HG03135 (cell line): ENCODE data around the gene OPCML.

ENCODE experiments used
- ATAC-seq: cut with Tn5 transposase; IDR thresholded peaks from one replicate; pipeline ENCODE4 v1.9.1; 2021; ENCODE audit warnings: mild to moderate bottlenecking, moderate library complexity; ENCODE audit not compliant: unreplicated experiment

Gene OPCML

DNA sequence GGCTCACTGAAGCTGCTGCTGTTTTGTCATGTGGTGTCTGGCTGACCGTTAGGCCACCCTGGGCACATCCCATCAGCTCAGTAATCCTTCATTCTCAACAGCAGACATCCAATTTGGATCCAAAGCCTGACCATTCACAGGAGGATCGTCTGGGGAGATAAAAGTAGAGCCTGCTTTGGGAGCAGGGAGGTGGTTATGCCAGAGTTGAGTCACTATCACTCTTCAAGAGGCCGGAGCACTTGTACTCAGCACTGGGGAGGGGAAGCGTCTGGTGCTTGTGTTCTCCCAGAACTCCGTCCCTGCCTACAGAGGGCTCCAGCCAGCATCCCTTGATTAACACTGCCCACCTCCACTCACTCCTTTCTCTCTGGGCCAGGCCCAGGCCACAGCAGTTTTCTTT lies 382.6 kb downstream of the OPCML start:
- ATAC-seq: no peak

DNA sequence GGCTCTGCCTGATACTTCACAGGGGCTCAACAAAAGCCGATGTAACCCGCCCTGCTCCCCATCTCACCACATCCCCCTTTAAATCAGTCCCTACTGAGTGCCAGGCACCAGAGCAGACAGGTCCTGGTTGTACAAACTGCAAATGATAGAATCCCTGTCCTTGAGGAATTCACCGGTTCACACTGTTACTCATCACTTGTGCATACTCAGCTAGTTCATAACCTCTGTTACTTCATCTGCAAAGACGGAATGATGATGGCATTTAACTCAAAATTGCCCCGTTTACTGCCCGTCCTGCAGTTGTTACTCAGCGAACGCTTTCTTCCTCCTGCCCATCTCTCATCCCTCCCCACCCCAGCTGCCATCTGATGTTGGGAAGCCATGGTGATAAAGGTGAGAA lies 384.7 kb downstream of the OPCML start:
- no peak for ATAC-seq

DNA sequence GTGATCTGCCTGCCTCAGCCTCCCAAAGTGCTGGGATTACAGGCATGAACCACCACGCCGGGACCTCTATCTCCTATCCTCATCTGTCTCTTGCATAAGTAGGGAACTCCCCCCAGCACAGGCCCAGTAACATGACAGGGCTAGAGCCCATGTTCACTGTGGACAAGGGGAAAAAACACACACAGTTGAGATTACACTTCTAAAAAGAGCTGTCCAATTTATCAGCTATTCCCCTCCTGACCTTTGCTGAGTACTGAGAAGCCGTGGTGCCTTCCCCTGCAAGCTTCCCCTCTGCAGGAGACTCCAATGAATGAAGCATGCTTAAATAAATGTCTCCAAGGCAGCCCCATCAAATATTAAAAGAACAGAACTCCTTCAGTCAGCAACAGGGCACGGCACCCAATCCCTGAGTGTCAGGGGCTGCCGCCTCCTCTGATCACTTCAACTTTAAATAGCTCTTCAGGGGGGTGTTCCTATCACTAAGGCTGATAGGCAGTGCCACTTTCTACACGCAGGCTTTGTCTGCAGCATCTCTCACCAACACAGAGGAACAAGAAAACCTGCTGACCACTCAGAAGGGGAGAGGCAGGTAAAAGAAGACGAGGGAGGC lies 385.5 kb downstream of the OPCML start:
- no peak for ATAC-seq

DNA sequence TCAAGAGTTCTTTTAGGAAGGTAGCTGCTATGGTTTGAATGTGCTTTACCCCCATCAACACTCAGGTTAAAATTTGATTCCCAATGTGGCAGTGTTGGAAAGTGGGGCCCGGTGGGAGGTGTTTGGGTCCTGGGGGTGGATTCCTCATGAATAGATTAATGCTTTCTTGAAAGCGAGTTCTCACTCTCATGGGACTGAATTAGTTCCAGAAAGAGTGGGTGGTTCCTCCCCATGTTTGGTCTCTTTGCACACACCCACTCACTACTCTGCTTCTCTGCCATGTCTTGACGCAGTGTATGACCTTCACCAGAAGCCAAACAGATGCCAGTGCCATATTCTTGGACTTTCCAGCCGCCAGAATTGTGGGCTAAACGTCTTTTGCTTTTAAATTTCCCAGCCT lies 394.4 kb downstream of the OPCML start:
- no peak for ATAC-seq

DNA sequence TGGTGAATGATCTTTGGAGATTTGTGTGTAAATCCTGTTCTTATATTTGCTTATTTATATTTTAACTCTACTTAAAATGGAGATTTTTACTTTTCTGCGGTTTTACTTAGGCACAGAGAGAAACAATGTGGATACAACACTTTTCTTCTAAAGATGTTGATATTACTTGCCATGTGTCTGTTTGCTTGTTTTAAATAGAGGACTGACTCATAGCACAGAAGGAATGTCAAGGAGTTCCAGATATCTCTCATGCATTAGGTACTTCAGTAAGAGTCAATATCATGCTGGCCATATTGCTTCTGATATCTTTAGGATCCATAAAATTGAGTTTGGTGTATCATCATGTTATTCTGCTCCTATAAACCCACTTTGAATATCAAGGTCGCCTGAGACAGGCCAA lies 395.0 kb downstream of the OPCML start:
- no peak for ATAC-seq

DNA sequence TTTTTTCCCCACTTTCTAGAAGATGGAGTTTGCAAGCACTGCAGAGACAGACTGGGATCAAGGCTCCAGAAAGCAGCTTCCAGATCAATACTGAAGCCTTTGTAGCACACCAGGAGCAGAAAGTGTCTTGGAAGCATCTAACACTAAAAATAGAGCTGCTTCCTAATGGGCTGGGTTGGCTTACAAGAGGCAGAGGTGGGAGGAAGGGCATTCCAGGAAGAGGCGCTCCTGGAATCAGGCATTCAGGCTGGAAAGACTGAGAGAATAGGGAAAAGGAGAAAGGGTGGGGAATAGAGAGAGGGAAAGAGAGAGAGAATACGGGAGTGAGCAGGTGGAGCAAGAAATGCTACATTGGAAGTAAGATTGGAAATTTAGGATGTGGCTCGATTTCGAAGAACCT lies 395.9 kb downstream of the OPCML start:
- ATAC-seq: no peak

DNA sequence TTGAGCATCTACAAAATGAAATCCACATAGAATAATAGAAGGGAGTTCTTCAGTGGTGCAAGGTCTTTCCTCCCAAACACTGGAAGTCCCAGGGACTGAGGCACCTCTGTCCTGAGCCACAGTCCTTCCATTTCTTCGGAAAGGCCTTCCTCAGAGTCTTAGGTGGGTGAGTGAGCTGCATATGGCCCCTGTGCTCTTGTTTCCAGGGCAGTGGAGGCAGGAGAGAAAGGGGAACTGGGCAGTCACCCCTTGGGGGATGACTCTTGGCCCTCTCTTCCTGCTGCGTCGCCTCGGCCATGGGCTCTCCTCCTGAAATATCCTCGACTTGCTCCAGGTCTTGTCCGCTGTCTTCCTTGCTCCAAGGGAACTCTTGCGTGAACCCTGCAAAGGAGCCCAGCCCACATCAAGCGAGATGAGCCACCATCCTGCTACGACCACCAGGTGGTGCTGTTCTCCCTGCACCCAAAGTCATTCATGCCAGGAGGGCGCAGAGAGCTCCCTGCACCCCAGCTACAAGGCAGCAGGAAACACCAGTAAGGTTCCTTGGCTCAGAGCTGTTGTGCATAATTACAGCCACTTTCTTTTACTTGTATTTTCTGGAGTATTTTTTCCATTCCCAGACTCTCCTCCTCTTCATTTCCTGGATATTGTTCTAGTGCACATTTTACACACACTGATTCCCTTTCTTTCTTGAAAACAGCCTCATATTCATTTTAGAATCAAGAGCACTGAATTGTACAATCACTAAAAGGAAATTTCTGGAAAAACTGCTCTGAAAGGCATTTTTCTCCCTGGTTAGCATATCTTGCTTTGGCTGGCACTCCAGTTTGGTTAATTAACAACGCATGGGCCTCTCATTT lies 397.8 kb downstream of the OPCML start:
- peak; percentile 85 for ATAC-seq

DNA sequence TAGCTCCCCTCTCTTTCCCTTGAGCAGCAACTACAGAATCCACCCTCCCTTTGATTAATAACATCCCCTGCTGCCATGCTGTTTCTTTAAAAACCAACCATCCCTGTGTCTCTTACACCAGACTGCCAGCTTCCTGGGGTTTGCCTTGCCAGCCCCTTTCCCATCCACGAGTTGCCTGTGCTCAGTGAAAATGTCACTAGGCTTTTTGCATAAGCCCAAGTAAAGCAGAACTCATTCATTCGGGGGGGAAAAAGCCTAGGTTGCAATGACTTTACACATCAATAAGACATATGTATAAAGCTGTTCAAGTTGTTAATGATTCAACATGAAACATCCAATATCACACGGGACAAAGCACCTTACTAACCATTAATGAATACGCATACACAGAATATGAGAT lies 398.7 kb downstream of the OPCML start:
- ATAC-seq: no peak

DNA sequence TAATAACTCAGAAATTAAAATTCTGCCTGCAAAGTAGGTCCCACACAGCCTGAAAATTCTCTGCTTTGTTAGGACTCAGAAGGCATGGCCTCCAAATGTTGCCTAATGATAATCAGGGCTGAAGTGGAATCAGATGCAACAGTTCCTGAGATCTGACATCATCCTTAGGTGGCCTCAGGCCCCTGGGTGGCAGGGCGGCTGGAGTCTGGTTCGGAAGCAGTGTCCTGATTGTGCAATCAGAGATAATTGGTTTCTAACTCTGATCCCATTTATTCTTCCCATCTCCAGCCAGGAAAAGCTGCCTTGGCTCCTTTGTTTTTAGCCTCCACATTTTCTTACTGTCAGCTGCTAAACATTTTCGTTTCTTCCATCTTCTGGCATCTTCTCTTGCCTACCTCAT lies 399.3 kb downstream of the OPCML start:
- no peak for ATAC-seq

DNA sequence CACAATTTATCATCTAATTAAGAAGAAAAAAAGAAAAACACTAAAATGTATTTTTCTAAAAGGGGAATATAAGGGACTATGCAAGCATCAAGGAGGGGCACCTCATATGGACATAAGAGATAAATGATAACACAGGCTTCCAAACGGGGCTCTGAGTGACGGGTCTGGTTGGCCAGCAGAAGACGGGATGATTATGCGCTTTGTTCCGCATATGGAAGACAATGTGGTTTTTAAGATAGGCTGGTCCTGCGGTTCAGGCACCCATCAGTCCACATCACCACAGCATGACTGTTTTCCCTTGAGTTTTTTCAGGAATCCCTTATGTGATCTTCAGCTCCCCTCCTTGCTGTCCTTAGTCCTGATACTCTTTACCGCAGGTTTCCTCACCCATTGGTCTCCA lies 404.6 kb downstream of the OPCML start:
- ATAC-seq: no peak

DNA sequence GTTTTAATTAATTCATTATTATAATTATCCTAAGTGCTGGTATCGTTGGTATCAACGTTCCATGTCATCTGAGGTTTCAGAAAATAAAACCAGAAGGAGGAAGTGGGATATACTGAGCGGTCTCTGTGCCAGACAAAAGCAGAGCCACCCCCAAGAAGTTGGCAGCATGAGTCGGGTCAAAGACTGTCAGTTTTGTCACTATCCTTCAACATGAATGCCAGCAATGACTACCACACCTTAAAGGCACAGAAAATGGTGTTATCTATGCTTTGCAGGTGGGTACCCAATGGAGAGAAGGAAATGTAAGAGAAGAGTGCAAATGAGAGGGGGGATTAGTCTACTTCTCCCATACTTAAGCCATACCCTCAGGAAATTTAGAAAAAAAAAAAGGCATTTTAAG lies 408.5 kb downstream of the OPCML start:
- ATAC-seq: no peak

DNA sequence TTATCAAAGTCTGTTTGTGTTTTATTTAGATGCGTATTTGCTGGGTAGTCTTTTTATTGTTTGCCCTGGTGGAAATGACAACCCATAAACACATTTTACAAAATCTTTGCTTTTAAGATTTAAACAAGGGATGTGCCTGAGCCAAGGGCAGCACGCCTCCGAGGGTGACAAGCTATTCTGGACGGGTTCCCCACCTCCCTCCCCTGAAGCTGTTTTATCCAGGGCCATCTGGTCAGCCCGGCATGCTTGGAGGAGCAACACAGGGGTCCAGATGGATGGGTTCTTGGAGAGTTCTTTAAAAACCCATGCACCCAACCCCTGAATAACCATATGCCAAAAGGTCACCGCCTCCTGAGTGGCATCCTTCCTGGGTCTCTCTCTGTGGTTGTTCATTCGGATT lies 408.9 kb downstream of the OPCML start:
- ATAC-seq: no peak

DNA sequence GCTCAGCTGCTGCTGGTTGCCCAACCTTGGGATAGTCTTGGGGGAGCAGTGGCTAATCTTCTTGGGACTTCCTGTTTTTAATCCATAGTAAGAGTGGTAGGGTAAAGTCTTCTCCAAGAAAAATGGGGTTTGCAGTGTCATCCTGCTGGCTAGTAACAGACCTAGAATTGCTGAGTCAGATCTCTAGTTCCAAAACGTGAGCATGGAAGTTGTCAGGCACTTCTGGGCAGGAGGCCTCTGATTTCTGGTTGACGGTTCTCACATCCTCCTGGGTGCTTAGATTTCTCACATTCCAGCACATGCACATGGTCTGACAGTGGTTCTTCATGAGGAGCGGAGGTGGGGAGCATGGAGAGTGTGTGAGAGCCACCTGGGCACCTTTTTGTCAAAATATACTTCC lies 410.0 kb downstream of the OPCML start:
- ATAC-seq: no peak

DNA sequence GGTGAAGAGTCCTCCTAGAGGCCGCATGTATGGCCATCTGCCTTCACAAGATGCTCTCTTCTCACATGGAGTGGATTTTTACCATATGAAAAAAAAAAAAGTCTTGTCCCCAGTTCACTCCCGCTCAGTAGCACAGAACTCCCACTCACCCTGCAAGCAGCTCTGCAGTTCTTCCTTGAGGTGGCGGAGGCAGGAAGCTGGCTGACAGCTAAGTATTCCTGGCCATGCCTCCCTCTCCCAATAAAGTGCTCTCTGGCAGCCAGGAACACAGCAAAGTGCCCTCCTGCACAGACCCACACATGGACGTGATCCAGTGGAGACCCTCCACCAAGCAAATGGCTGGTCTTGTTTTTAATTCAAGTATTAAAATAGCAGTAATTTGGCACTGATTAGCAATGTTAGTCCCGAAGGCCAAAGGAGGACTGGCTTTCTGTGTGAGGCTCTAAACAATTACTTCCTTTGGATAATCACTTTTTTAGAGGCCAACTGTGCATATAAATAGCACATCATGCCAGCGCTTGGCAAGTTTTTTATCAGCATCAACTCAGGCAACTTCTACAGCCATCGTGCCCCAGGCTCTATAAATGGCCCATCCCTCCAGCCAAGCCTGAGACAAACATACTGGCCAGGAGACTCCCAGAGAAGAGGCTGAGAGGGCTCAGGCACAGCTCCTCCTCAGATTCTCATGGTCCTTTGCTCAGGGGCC lies 413.6 kb downstream of the OPCML start:
- ATAC-seq: no peak

DNA sequence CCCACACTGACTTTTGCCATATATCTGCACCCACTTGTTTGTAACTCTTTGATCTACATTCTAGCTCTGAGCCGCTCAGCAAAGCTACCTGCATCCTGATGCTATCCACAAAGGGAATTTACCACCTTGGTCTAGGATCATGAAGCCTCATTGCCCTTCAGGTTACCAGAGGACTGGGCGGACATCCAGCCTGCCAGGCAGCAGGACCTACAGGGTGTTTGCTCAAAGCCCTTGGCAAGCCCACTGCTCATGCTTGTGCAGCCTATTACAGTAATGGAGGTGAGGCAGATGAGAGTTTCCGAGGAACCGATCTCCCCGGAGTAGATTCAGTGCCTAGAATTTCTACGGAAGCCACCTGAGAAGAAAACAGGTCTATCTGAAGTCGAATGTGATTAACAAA lies 417.2 kb downstream of the OPCML start:
- ATAC-seq: no peak

DNA sequence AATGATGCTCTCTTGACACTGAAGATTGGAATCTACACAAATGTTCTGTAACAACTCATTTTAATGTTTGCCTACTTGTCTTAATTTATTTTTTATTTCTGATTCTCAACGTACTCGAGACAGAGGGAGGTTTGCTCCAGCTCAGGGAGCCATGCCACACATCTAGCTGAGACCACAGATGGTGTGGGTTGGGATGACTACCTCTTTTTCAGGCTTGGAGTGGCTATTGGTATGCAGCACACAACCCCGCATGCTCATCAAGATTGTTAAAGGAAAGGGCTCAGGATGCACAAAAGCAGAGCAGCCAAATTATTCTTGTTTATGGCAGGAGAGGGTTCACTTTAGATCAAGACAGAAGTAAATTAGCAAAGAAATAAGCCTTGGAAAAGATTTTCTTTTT lies 424.5 kb downstream of the OPCML start:
- no peak for ATAC-seq

DNA sequence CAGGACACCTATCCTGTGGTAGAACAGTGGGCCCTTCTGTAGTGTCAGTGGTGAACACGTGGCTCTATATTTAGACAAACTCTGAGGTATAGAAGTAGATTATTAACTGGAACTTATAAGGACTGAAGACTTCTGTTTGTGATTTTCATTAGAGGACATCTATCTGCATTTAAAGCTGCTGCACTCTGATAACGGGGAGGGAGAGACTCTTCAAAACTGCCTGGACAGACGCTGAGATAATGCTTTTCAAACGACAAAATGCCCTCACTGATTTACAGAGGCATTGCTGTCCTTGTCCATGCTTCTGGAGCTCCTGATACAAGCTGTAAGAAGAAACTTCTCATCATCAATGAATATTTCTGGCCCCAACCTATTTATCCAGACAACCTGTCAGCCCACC lies 425.2 kb downstream of the OPCML start:
- ATAC-seq: no peak

DNA sequence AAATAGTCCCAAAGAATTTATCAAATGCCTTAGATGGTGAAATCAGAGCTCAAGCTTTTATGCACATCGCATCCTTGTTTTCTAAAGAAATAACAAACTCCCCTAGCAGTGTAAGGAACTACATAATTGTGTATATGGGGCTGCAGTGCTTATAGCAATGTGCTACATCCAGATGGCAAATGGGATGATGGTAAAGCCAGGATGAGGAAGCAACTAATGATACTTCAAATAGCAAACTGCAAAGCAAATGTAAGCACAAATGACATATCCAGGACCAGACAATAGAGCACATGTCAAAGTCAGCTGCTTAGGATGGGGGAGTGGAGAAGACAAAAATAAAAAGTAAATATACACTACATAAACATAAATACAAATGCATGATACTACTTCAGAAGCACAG lies 425.9 kb downstream of the OPCML start:
- no peak for ATAC-seq

DNA sequence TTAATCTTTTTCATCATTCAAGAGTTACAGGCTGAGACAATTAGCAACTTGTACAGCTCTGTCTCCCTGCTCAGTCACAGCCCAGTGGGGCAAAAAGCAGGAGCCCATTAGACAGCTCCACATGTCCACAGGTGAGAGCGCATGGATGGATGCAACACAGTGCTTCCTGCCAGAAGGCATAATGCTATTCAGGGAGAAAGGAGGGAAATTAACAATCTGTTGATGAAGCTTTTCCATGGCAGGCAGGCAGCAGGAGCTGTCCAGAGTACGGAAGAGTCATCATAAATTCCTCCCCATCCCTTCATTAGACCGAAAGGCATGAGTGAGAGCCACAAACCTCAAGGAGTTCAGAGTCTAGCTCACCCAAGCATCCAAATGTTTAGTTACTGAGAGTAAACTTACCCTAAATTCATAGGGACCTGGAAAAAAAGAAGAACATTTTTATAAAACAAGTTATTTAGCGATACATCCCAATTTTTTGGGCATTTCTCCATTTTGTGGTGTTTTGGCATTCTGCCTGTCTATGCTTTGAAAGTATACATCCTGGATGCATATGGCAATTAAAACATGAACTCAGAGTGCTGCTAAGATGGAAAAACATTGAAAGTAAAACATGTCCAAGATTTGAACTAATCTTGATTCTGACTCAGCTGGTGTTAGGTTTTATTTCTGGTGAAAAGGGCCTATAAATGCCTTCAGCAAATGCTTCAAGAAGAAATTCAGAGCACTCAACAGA lies 428.1 kb downstream of the OPCML start:
- ATAC-seq: no peak

DNA sequence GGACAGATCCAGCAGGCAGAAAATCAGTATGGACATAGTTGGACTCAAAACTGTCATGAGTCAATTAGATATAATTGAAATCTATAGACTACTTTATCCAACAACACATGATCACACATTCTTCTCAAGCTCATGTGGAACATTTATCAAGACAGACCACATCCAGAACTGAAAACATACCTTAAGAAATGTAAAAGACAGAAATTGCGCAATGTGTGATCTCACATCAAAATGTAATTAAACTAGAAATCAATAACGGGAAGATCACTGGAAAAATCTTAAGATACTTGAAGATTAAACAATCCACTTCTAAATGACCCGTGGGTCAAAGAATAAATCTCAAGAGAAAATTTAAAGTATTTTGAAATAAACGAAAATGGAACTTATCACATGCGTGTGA lies 435.3 kb downstream of the OPCML start:
- ATAC-seq: no peak

DNA sequence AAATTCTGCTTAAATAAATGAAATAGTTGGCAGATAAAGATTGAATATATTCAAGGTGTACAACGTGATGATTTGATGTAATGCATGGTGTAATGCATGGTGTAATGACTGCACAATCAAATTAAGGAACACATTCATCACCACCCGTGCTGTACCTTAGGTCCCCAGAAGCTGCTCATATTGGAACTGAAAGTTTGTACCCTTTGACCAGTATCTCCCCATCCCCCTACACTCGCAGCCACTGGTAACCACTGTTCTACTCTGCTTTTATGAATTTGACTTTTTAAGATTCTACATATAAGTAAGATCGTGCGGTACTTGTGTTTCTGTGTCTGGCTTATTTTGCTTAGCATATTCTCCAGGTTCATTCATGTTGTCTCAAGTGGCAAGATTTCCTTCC lies 445.8 kb downstream of the OPCML start:
- no peak for ATAC-seq
